Measurements from ENCODE around the gene DAG1.

GRCh38 chr3:49512781-49513355 is 42.8 kb downstream of the DAG1 start:
- TF ChIP-seq, protein P1, sequence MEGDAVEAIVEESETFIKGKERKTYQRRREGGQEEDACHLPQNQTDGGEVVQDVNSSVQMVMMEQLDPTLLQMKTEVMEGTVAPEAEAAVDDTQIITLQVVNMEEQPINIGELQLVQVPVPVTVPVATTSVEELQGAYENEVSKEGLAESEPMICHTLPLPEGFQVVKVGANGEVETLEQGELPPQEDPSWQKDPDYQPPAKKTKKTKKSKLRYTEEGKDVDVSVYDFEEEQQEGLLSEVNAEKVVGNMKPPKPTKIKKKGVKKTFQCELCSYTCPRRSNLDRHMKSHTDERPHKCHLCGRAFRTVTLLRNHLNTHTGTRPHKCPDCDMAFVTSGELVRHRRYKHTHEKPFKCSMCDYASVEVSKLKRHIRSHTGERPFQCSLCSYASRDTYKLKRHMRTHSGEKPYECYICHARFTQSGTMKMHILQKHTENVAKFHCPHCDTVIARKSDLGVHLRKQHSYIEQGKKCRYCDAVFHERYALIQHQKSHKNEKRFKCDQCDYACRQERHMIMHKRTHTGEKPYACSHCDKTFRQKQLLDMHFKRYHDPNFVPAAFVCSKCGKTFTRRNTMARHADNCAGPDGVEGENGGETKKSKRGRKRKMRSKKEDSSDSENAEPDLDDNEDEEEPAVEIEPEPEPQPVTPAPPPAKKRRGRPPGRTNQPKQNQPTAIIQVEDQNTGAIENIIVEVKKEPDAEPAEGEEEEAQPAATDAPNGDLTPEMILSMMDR (conservative IDR thresholded peaks at IDR 0.05; ENCODE audit: low read length) = no peak
- TF ChIP-seq EZH2phosphoT487 (IDR thresholded peaks at IDR 0.05; ENCODE audit: borderline replicate concordance, low read depth, low read length) = no peak

All from OCI-LY7 (cell line).